MM.1S (cell line): Measurements from ENCODE around the gene CHST9.

Source experiments
- DNase-seq: peaks from one replicate; pipeline ENCODE4 v3.0.0-alpha.2; 2015
- H2AFZ ChIP-seq: fragments of 300-600 bp; sonication (generic); 2 replicates; pipeline ENCODE4 v1.6.0; 2016; ENCODE audit warnings: antibody characterized with exemption, low read length
- H3F3A ChIP-seq: fragments of 300-600 bp; sonication (generic); 2 replicates; pipeline ENCODE4 v1.6.1; 2016; ENCODE audit warnings: mild to moderate bottlenecking, antibody characterized with exemption, low read length, moderate library complexity, mixed read lengths; ENCODE audit not compliant: insufficient read depth
- H3K27ac ChIP-seq: fragments of 300-600 bp; sonication (generic); 2 replicates; pipeline ENCODE4 v1.5.1; 2016; ENCODE audit warnings: mild to moderate bottlenecking, low read length
- H3K27me3 ChIP-seq: fragments of 300-600 bp; sonication (generic); replicated peaks from 2 replicates; pipeline ENCODE4 v1.6.0; 2016; ENCODE audit warnings: low read length; ENCODE audit not compliant: insufficient read depth
- H3K36me3 ChIP-seq: fragments of 300-600 bp; sonication (generic); replicated peaks from 2 replicates; pipeline ENCODE4 v1.6.1; 2016; ENCODE audit warnings: mild to moderate bottlenecking, low read length, mixed read lengths; ENCODE audit not compliant: insufficient read depth
- H3K4me1 ChIP-seq: fragments of 300-600 bp; sonication (generic); 2 replicates; pipeline ENCODE4 v1.6.1; 2016; ENCODE audit warnings: low read length, mixed read lengths
- H3K4me2 ChIP-seq: fragments of 300-600 bp; sonication (generic); 2 replicates; pipeline ENCODE4 v1.6.0; 2016; ENCODE audit warnings: low read depth, low read length
- H3K4me3 ChIP-seq: fragments of 300-600 bp; sonication (generic); 2 replicates; pipeline ENCODE4 v1.5.1; 2016; ENCODE audit warnings: low read length, mixed read lengths
- H3K79me2 ChIP-seq: fragments of 300-600 bp; sonication (generic); 2 replicates; pipeline ENCODE4 v1.6.1; 2016; ENCODE audit warnings: mixed run types, low read length, mixed read lengths
- H3K9ac ChIP-seq: fragments of 300-600 bp; sonication (generic); 2 replicates; pipeline ENCODE4 v1.6.1; 2016; ENCODE audit warnings: low read length, mixed read lengths
- H3K9me2 ChIP-seq: fragments of 300-600 bp; sonication (generic); replicated peaks from 2 replicates; pipeline ENCODE4 v1.6.1; 2016; ENCODE audit warnings: mild to moderate bottlenecking, low read length, mixed read lengths; ENCODE audit not compliant: insufficient read depth
- H3K9me3 ChIP-seq: fragments of 300-600 bp; sonication (generic); replicated peaks from 2 replicates; pipeline ENCODE4 v1.6.1; 2016; ENCODE audit warnings: mild to moderate bottlenecking, low read length, mixed read lengths; ENCODE audit not compliant: insufficient read depth
- H4K20me1 ChIP-seq: fragments of 300-600 bp; sonication (generic); 2 replicates; pipeline ENCODE4 v1.6.1; 2016; ENCODE audit warnings: mild to moderate bottlenecking, low read length, moderate library complexity, mixed read lengths; ENCODE audit not compliant: insufficient read depth
- CTCF ChIP-seq: fragments of 300-600 bp; sonication (generic); IDR thresholded peaks from 2 replicates; pipeline ENCODE4 v1.5.1; 2016; ENCODE audit warnings: antibody characterized with exemption, low read length, mixed read lengths
- EZH2 ChIP-seq: fragments of 300-600 bp; sonication (generic); optimal IDR thresholded peaks from 2 replicates; pipeline ENCODE3; 2017; ENCODE audit warnings: low read depth, mild to moderate bottlenecking, antibody characterized with exemption, low read length, mixed read lengths
- EZH2phosphoT487 ChIP-seq: fragments of 300-600 bp; sonication (generic); IDR thresholded peaks from 2 replicates; pipeline ENCODE4 v1.6.1; 2018; ENCODE audit warnings: antibody characterized with exemption, low read length

Gene CHST9

DNA sequence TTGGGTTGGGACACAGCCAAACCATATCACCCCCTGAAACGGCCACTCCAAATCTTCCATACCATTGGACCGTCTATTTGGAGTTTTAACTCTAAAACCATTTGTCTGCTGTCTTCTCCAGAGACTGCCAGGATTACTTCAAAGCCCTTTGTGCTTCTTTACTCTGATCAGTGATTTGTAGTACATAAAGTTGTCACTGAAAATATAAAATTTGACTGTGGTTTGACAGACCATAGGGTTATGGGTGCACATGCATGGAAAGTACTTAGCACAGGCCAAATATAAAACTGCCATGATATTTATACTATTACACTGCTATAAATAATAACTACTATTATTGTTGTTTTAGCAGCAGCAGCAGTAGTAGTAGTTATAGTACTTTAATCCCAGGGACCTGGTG, 265.9 kb downstream of the CHST9 start:
- no peak for DNase-seq
- no peak overlapping the region for H3K4me3 ChIP-seq
- H3K36me3 ChIP-seq: no peaks in the 10 kb centered on the region
- H3K9me2 ChIP-seq: no peaks in the 10 kb centered on the region
- no peaks in the 10 kb centered on the region for H3K4me1 ChIP-seq
- no peaks in the 10 kb centered on the region for H4K20me1 ChIP-seq
- H3K9ac ChIP-seq: no peak overlapping the region
- TF ChIP-seq EZH2phosphoT487 (no peak), EZH2 (no peak), CTCF (no peak)
- H3K79me2 ChIP-seq: no peaks in the 10 kb centered on the region
- no peak overlapping the region for H3K4me2 ChIP-seq
- no peaks in the 10 kb centered on the region for H3K9me3 ChIP-seq
- H3K27me3 ChIP-seq: no peaks in the 10 kb centered on the region
- no peak overlapping the region for H2AFZ ChIP-seq
- H3K27ac ChIP-seq: no peak overlapping the region
- H3F3A ChIP-seq: no peaks in the 10 kb centered on the region

- Histone ChIP-seq H3K36me3 (no peaks in the 10 kb centered on the region), H3F3A (no peaks in the 10 kb centered on the region), H3K9me3 (no peaks in the 10 kb centered on the region), H3K27me3 (no peaks in the 10 kb centered on the region), H3K4me1 (no peaks in the 10 kb centered on the region), H3K9me2 (no peaks in the 10 kb centered on the region), H3K4me2 (no peak overlapping the region), H4K20me1 (no peaks in the 10 kb centered on the region), H3K79me2 (no peaks in the 10 kb centered on the region), H3K9ac (no peak overlapping the region), H3K27ac (no peak overlapping the region), H2AFZ (no peak overlapping the region), H3K4me3 (no peak overlapping the region)
- no peak for DNase-seq
- no peak for TF ChIP-seq EZH2
- no peak for TF ChIP-seq CTCF
- no peak for TF ChIP-seq EZH2phosphoT487
Measured at GRCh38 chr18:26911840-26912239, 273.3 kb downstream of the CHST9 start.

DNA sequence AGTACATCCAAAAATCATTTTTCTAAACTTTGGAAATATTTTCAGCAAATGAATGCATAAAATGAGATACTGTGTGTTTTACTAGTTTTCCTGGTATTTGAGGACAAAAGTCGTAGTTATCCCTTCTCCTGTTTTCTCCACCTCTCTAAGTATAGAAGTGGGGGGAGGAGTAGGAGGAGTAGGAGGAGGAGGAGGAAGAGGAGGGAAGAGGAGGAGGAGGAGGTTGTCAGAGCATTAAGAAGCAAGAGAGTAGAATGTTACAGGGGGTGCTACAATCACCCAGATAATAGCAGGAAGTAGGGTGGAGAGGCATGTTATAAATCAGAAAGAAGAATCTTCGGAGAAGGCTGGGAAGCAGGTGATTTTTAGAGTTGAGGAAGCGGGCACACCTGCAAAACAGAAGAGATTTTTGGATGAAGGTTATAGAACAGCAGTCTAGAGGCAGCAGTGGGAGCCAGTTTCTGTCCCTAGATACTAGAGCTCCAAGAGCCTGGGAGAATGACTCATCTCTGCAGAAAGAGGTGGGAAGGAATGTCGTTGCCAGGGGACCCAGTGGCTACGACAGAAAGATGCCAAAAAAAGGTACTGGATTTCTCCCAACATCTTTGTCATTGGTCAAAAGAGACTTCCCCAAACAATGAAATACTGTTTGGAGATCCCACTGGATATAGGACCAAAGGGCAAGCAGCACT, 275.4 kb downstream of the CHST9 start:
- Histone ChIP-seq H3K27ac (no peak overlapping the region), H3K9me3 (no peaks in the 10 kb centered on the region), H3K4me3 (no peak overlapping the region), H3F3A (no peaks in the 10 kb centered on the region), H3K79me2 (no peaks in the 10 kb centered on the region), H3K9ac (no peak overlapping the region), H3K27me3 (no peaks in the 10 kb centered on the region), H3K4me2 (no peak overlapping the region), H4K20me1 (no peaks in the 10 kb centered on the region), H2AFZ (no peak overlapping the region), H3K36me3 (no peaks in the 10 kb centered on the region), H3K9me2 (no peaks in the 10 kb centered on the region), H3K4me1 (no peaks in the 10 kb centered on the region)
- TF ChIP-seq CTCF (no peak), EZH2phosphoT487 (no peak), EZH2 (no peak)
- DNase-seq: no peak
